ENCODE measurements around the gene TMEM38A. TPM values are rescaled to one million over a fixed set of nuclear protein-coding genes. Genes with fewer than 3 reads are reported as not detected.

The TMEM38A gene
- total RNA-seq, 1 experiment from 2014 or later = 3.8 TPM

- Mint-ChIP-seq H3K27me3 (ENCODE audit: insufficient read depth, unreplicated experiment) (no peaks in the 10 kb centered on the region), H3K9me3 (ENCODE audit: unreplicated experiment) (no peaks in the 10 kb centered on the region), H3K4me3 (ENCODE audit: unreplicated experiment) (no peak overlapping the region), H3K27ac (ENCODE audit: unreplicated experiment) (no peak overlapping the region), H3K4me1 (ENCODE audit: low read depth, unreplicated experiment) (no peaks in the 10 kb centered on the region), H3K36me3 (ENCODE audit: insufficient read depth, unreplicated experiment) (peaks cover 83% of the 10 kb centered on the region)
- Histone ChIP-seq H3K4me1 (no peaks in the 10 kb centered on the region), H3K27me3 (replicated peaks; ENCODE audit: control insufficient read depth, insufficient read depth, low read length) (no peaks in the 10 kb centered on the region), H3K36me3 (ENCODE audit: control insufficient read depth, insufficient read depth, low read length) (peaks cover 8% of the 10 kb centered on the region), H3K4me3 (ENCODE audit: low read depth, low read length) (no peak overlapping the region), H3K9me3 (no peaks in the 10 kb centered on the region)
- POLR2A ChIA-PET = no interaction called here
- no peak for DNase-seq
- TF ChIP-seq CTCF (IDR thresholded peaks at IDR 0.05; ENCODE audit: insufficient read depth in 1 of 2, low read depth in 1 of 2, low read length in 1 of 2, severe bottlenecking in 1 of 2, unreplicated experiment in 1 of 2) = no peak
- intact Hi-C loops (cut with micrococcal nuclease; ENCODE audit: unreplicated experiment) = no loop called here
- no TSS peak for BruUV-seq (replicated peaks)
- CTCF ChIA-PET = no interaction called here
These were observed 5.2 kb upstream of the TMEM38A start for GRCh38 chr19:16655727-16656126.

- DNase-seq = no peak
- no peak for TF ChIP-seq CTCF (IDR thresholded peaks at IDR 0.05; ENCODE audit: insufficient read depth in 1 of 2, low read depth in 1 of 2, low read length in 1 of 2, severe bottlenecking in 1 of 2, unreplicated experiment in 1 of 2)
- no peak overlapping the region for H3K4me3 Mint-ChIP-seq (ENCODE audit: unreplicated experiment)
- ChIA-PET CTCF (no interaction called here), POLR2A (no interaction called here)
- H3K36me3 ChIP-seq (ENCODE audit: control insufficient read depth, insufficient read depth, low read length) = peaks cover 8% of the 10 kb centered on the region
- no peaks in the 10 kb centered on the region for H3K9me3 ChIP-seq
- intact Hi-C loops (cut with micrococcal nuclease; ENCODE audit: unreplicated experiment) = no loop called here
- BruUV-seq (replicated peaks) = no TSS peak
- no peaks in the 10 kb centered on the region for H3K27me3 Mint-ChIP-seq (ENCODE audit: insufficient read depth, unreplicated experiment)
- H3K36me3 Mint-ChIP-seq (ENCODE audit: insufficient read depth, unreplicated experiment) = peaks cover 68% of the 10 kb centered on the region
- H3K4me1 Mint-ChIP-seq (ENCODE audit: low read depth, unreplicated experiment) = no peaks in the 10 kb centered on the region
- H3K4me3 ChIP-seq (ENCODE audit: low read depth, low read length) = no peak overlapping the region
- no peaks in the 10 kb centered on the region for H3K4me1 ChIP-seq
- no peaks in the 10 kb centered on the region for H3K9me3 Mint-ChIP-seq (ENCODE audit: unreplicated experiment)
- no peak overlapping the region for H3K27ac Mint-ChIP-seq (ENCODE audit: unreplicated experiment)
- no peaks in the 10 kb centered on the region for H3K27me3 ChIP-seq (replicated peaks; ENCODE audit: control insufficient read depth, insufficient read depth, low read length)
These were observed 3.6 kb upstream of the TMEM38A start for GRCh38 chr19:16657384-16657783.

GRCh38 chr19:16659464-16659831 is 1.5 kb upstream of the TMEM38A start:
- Mint-ChIP-seq H3K36me3 (ENCODE audit: insufficient read depth, unreplicated experiment) (peaks cover 52% of the 10 kb centered on the region), H3K27ac (ENCODE audit: unreplicated experiment) (peak overlapping the region; percentile 99), H3K4me3 (ENCODE audit: unreplicated experiment) (peak overlapping the region; percentile 100), H3K4me1 (ENCODE audit: low read depth, unreplicated experiment) (peaks cover 7% of the 10 kb centered on the region), H3K9me3 (ENCODE audit: unreplicated experiment) (no peaks in the 10 kb centered on the region), H3K27me3 (ENCODE audit: insufficient read depth, unreplicated experiment) (no peaks in the 10 kb centered on the region)
- peak overlapping the region; percentile 97 for H3K4me3 ChIP-seq (ENCODE audit: low read depth, low read length)
- ChIA-PET POLR2A (interaction anchor here (0.7 to 1.4 kb wide), 2 partner anchors 87 to 251 kb away, joined by 4 read pairs; partner anchors contain the start of gene SLC35E1), CTCF (no interaction called here)
- no peak for DNase-seq
- BruUV-seq (replicated peaks) = no TSS peak
- peaks cover 4% of the 10 kb centered on the region for H3K36me3 ChIP-seq (ENCODE audit: control insufficient read depth, insufficient read depth, low read length)
- no peaks in the 10 kb centered on the region for H3K9me3 ChIP-seq
- TF ChIP-seq CTCF (IDR thresholded peaks at IDR 0.05; ENCODE audit: insufficient read depth in 1 of 2, low read depth in 1 of 2, low read length in 1 of 2, severe bottlenecking in 1 of 2, unreplicated experiment in 1 of 2) = no peak
- H3K4me1 ChIP-seq = peaks cover 5% of the 10 kb centered on the region; the same call in 1 of the 2 replicates
- intact Hi-C loops (cut with micrococcal nuclease; ENCODE audit: unreplicated experiment) = no loop called here
- no peaks in the 10 kb centered on the region for H3K27me3 ChIP-seq (replicated peaks; ENCODE audit: control insufficient read depth, insufficient read depth, low read length)

Data from Caco-2 (cell line).